K562 (cell line): ENCODE measurements around the gene OPN5. TPM values are rescaled to one million over a fixed set of nuclear protein-coding genes. Genes with fewer than 3 reads are reported as not detected.

ENCODE experiments used
- ATAC-seq: fragments of 200-7000 bp; cut with Tn5 transposase; 3 replicates; pipeline ENCODE4 v1.9.1; 2020; ENCODE audit warnings: moderate library complexity
- BruUV-seq: library from RNA; stranded (reverse); fragments of 400-500 nt; replicated peaks from 2 replicates; lab custom pipeline; 2021; lab: Mats Ljungman, UMichigan
- CTCF ChIA-PET: fragments of 300-600 bp; formaldehyde crosslinking; extraction: SDS; loops from one replicate; lab custom pipeline; 2021; ENCODE audit warnings: low intra/inter-chr PET ratio; lab: Yijun Ruan, JAX
- POLR2A ChIA-PET: fragments of 300-600, 350-650 bp; sonication (Branson Sonifier 250); formaldehyde crosslinking; extraction: SDS; loops from one replicate; lab custom pipeline; 2021; ENCODE audit warnings: antibody characterized with exemption, inconsistent platforms; lab: Yijun Ruan, JAX
- DNase-seq, 4 experiments: peaks; one replicate each; pipeline versions ENCODE4 v3.0.0 to v3.0.0-alpha.2; 2011 to 2018; ENCODE audit warnings: low spot score in 3 of 4, mixed read lengths in 3 of 4; ENCODE audit errors: extremely low read depth in 1 of 4
- FAIRE-seq: peaks from 2 replicates; lab custom pipeline; 2011; peaks lifted over from hg19 to GRCh38; lab: Jason Lieb, UNC
- H2AFZ ChIP-seq: 2 replicates; pipeline ENCODE4 v1.6.0; 2011; ENCODE audit warnings: low read depth, low read length, control low read depth, inconsistent platforms
- H3K27ac ChIP-seq: fragments of 200-600 bp; 3 replicates; pipeline ENCODE4 v1.8.0; 2011; ENCODE audit warnings: low read depth, mild to moderate bottlenecking, control low read depth, inconsistent platforms, low read length, moderate library complexity, mixed read lengths; ENCODE audit errors: extremely low read depth
- H3K27me3 ChIP-seq, 2 experiments: fragments of 300-600 bp in 1 of 2; 2 replicates in 1 of 2; 3 replicates in 1 of 2; pipeline versions ENCODE4 v1.6.0 to v1.8.0; 2011; ENCODE audit warnings: inconsistent platforms in 2 of 2, low read length in 2 of 2, mild to moderate bottlenecking in 1 of 2, mixed read lengths in 1 of 2, moderate library complexity in 1 of 2; ENCODE audit not compliant: control insufficient read depth in 2 of 2, insufficient read depth in 2 of 2
- H3K36me3 ChIP-seq: fragments of 300-600 bp; 3 replicates; pipeline ENCODE4 v1.8.0; 2011; ENCODE audit warnings: mild to moderate bottlenecking, low read length, inconsistent platforms; ENCODE audit not compliant: control insufficient read depth, insufficient read depth
- H3K4me1 ChIP-seq, 2 experiments: fragments of 200-600 bp in 1 of 2; replicated peaks in 1 of 2; 2 replicates in 1 of 2; 3 replicates in 1 of 2; pipeline versions ENCODE4 v1.5.1 to v1.8.0; 2011; ENCODE audit warnings: inconsistent platforms in 2 of 2, low read length in 2 of 2, mild to moderate bottlenecking in 1 of 2, mixed read lengths in 1 of 2, moderate library complexity in 1 of 2; ENCODE audit not compliant: control insufficient read depth in 2 of 2, insufficient read depth in 2 of 2
- H3K4me2 ChIP-seq: 2 replicates; pipeline ENCODE4 v1.6.1; 2011; ENCODE audit warnings: low read length, control low read depth, inconsistent platforms, mixed read lengths; ENCODE audit not compliant: insufficient read depth
- H3K4me3 ChIP-seq: fragments of 200-600 bp; sonication (generic), shearing (Covaris generic); 2 replicates; pipeline ENCODE4 v1.5.1; 2016; ENCODE audit warnings: control low read depth, inconsistent platforms
- H3K79me2 ChIP-seq: fragments of 200-600 bp; 3 replicates; pipeline ENCODE4 v1.8.0; 2011; ENCODE audit warnings: low read length, inconsistent platforms; ENCODE audit not compliant: control insufficient read depth, insufficient read depth
- H3K9ac ChIP-seq, 2 experiments: 2 replicates each; pipeline versions ENCODE4 v1.6.0 to v1.6.1; 2011; ENCODE audit warnings: low read depth in 2 of 2, low read length in 2 of 2, control low read depth in 1 of 2, inconsistent platforms in 1 of 2, mild to moderate bottlenecking in 1 of 2, mixed read lengths in 1 of 2; ENCODE audit not compliant: insufficient read depth in 1 of 2
- H3K9me1 ChIP-seq: one replicate; pipeline ENCODE4 v1.6.0; 2011; ENCODE audit warnings: inconsistent platforms, mild to moderate bottlenecking, low read length, moderate library complexity; ENCODE audit not compliant: control insufficient read depth, insufficient read depth
- H3K9me3 ChIP-seq: replicated peaks from 2 replicates; pipeline ENCODE4 v1.5.1; 2011; ENCODE audit warnings: low read depth, low read length, inconsistent platforms; ENCODE audit not compliant: control insufficient read depth, insufficient read depth
- H4K20me1 ChIP-seq: replicated peaks from 2 replicates; pipeline ENCODE4 v1.6.1; 2011; ENCODE audit warnings: low read length, inconsistent platforms, mixed read lengths; ENCODE audit not compliant: control insufficient read depth, insufficient read depth
- ADNP ChIP-seq: fragments of 200-800 bp; sonication (Bioruptor generic); IDR thresholded peaks from 2 replicates; pipeline ENCODE4 v1.6.1; 2016; ENCODE audit warnings: missing genetic modification characterization, missing compliant biosample characterization
- BDP1 ChIP-seq: IDR thresholded peaks from 3 replicates; pipeline ENCODE4 v1.6.1; 2011; ENCODE audit not compliant: insufficient read length, insufficient read depth
- BRF1 ChIP-seq: IDR thresholded peaks from 3 replicates; pipeline ENCODE4 v1.6.1; 2011; ENCODE audit warnings: borderline replicate concordance, mild to moderate bottlenecking; ENCODE audit not compliant: insufficient read length; ENCODE audit errors: extremely low read depth
- CHD2 ChIP-seq: IDR thresholded peaks from 2 replicates; pipeline ENCODE4 v1.6.1; 2011; ENCODE audit warnings: low read depth, low read length
- CREM ChIP-seq: IDR thresholded peaks from 2 replicates; pipeline ENCODE4 v1.6.1; 2014; ENCODE audit warnings: antibody characterized with exemption, low read depth
- HDGF ChIP-seq: fragments of 450-650 bp; IDR thresholded peaks from 2 replicates; pipeline ENCODE4 v1.6.1; 2016
- LEF1 ChIP-seq: fragments of 450-650 bp; IDR thresholded peaks from 2 replicates; pipeline ENCODE4 v1.6.1; 2016; ENCODE audit warnings: mild to moderate bottlenecking
- NR2F6 ChIP-seq: fragments of 450-650 bp; formaldehyde crosslinking; IDR thresholded peaks from 2 replicates; pipeline ENCODE4 v1.4.0; 2020; ENCODE audit warnings: mild to moderate bottlenecking
- PCBP2 ChIP-seq: fragments of 200-400 bp; formaldehyde crosslinking; IDR thresholded peaks from 2 replicates; pipeline ENCODE4 v1.6.1; 2018; ENCODE audit warnings: low read length, low read depth, mild to moderate bottlenecking, moderate library complexity; ENCODE audit not compliant: poor library complexity, severe bottlenecking
- SIN3A ChIP-seq, 2 experiments: fragments of 150-350 bp in 1 of 2; IDR thresholded peaks; 2 replicates each; pipeline ENCODE4 v1.6.1; 2011 to 2016; ENCODE audit warnings: borderline replicate concordance in 2 of 2, low read depth in 2 of 2, low read length in 2 of 2, mild to moderate bottlenecking in 2 of 2, moderate library complexity in 2 of 2; ENCODE audit not compliant: control insufficient read depth in 1 of 2
- ZKSCAN1 ChIP-seq: fragments of 150-350 bp; IDR thresholded peaks from 2 replicates; pipeline ENCODE4 v1.6.1; 2016; ENCODE audit warnings: low read depth, low read length
- ZNF174 ChIP-seq: fragments of 250-450 bp; sonication (Bioruptor Pico); IDR thresholded peaks from 2 replicates; pipeline ENCODE4 v1.4.0; 2020; ENCODE audit warnings: mild to moderate bottlenecking
- ZNF311 ChIP-seq: fragments of 250-450 bp; sonication (Bioruptor Pico); IDR thresholded peaks from 2 replicates; pipeline ENCODE4 v1.4.0; 2020; ENCODE audit warnings: mild to moderate bottlenecking, moderate library complexity
- ZNF639 ChIP-seq, 2 experiments: fragments of 200-800 bp in 1 of 2; sonication (Bioruptor generic) in 1 of 2; sonication (generic) in 1 of 2; formaldehyde crosslinking in 1 of 2; IDR thresholded peaks in 1 of 2; conservative IDR thresholded peaks in 1 of 2; 2 replicates each; pipeline versions ENCODE4 v1.5.0 to v1.6.1; 2016 to 2020; ENCODE audit warnings: missing compliant biosample characterization in 1 of 2, missing genetic modification characterization in 1 of 2, missing genetic modification reagents in 1 of 2
- WGBS: fragments of 100-300 bp; shearing (Covaris generic); methylation state at CpG from one replicate; pipeline ENCODE4 v1.1.6; 2016; ENCODE audit warnings: low coverage, mixed read lengths; ENCODE audit not compliant: insufficient coverage; ENCODE audit errors: missing lambda C conversion rate; 5-methylcytosine and 5-hydroxymethylcytosine counted together
- in situ Hi-C: fragments of 300-500 bp; cut with MboI; formaldehyde crosslinking; loops from 4 replicates; pipeline ENCODE4 v1.15.0; 2018; ENCODE audit warnings: inconsistent platforms, mixed read lengths
- intact Hi-C: fragments of 100-400 bp; cut with micrococcal nuclease; formaldehyde crosslinking; loops from 2 replicates; pipeline ENCODE4 v1.14.2; 2022
- polyA plus RNA-seq, 8 experiments: library from polyadenylated mRNA; depleted of rRNA in 4 of 8; stranded (reverse) in 5 of 8; unstranded in 3 of 8; fragments of >200 nt; fragmentation: Nextera tagmentation in 2 of 8; fragmentation: Illumina TruSeq in 1 of 8; extraction: Ambion mirVana in 2 of 8; extraction: Trizol in 1 of 8; gene quantifications; 2 replicates each; pipeline versions ENCODE4 v1.2.1 to v1.2.3, GENCODE V29; 2011 to 2014; ENCODE audit warnings: inconsistent platforms in 1 of 8, missing spikeins in 1 of 8
- total RNA-seq, 7 experiments: library from RNA; depleted of rRNA in 6 of 7; stranded (reverse); fragments of >200 nt in 6 of 7; fragmentation: Illumina TruSeq in 2 of 7; extraction: Trizol in 2 of 7; gene quantifications; 2 replicates each; pipeline versions ENCODE4 v1.2.1 to v1.2.3, GENCODE V29; 2011 to 2021; ENCODE audit warnings: low replicate concordance in 1 of 7

OPN5 gene
- total and polyA plus RNA-seq, 9 of the 15 experiments (the other 6 are each of a cell fraction or from before 2014, with no cell fraction given) = not detected

GRCh38 chr6:47734831-47735481 lies 46.9 kb upstream of the OPN5 start:
- intact Hi-C loops = loop anchor here (1.0 kb wide), 2 partner anchors 104 to 321 kb away; no protein-coding TSS in a partner anchor
- in situ Hi-C loops = no loop called here
- ATAC-seq = no peak
- Histone ChIP-seq H3K4me2 (no peak overlapping the region), H3K4me3 (no peak overlapping the region), H3K9me3 (no peaks in the 10 kb centered on the region), H4K20me1 (no peaks in the 10 kb centered on the region), H3K9ac (no peak overlapping the region), H3K9me1 (no peaks in the 10 kb centered on the region), H3K36me3 (no peaks in the 10 kb centered on the region), H3K79me2 (no peaks in the 10 kb centered on the region), H3K27me3 (no peaks in the 10 kb centered on the region), H3K4me1 (no peaks in the 10 kb centered on the region), H2AFZ (no peak overlapping the region), H3K27ac (no peak overlapping the region)
- no TSS peak for BruUV-seq
- ChIA-PET POLR2A (interaction anchor here (0.6 to 1.1 kb wide), 3 partner anchors 11 to 104 kb away, joined by 3 to 4 read pairs (median 3); no protein-coding TSS in a partner anchor), CTCF (interaction anchor here (0.5 to 3.3 kb wide), 6 partner anchors 86 to 800 kb away, joined by 3 to 19 read pairs (median 6); partner anchors contain the start of gene TNFRSF21)
- no peak for DNase-seq
- 1% methylated on average over 4 of the region's 4 CpGs for WGBS
- no peak for FAIRE-seq
- TF ChIP-seq NR2F6 (no peak), HDGF (no peak), CHD2 (no peak), BRF1 (no peak), LEF1 (no peak), BDP1 (no peak), ADNP (tag) (no peak), ZKSCAN1 (no peak), ZNF174 (no peak), ZNF639 (CRISPR knock-in tag; conservative IDR thresholded peaks at IDR 0.05 in 1 of 2, IDR thresholded peaks at IDR 0.05 in 1 of 2) (no peak), SIN3A (IDR thresholded peaks at IDR 0.05; ENCODE audit: borderline replicate concordance in 2 of 2, control insufficient read depth in 1 of 2, low read depth in 2 of 2, low read length in 2 of 2) (no peak), CREM (no peak), PCBP2 (no peak), ZNF311 (CRISPR knock-in tag) (no peak)
